GM08714 (cell line): ENCODE measurements around the gene NSD2.
A peak's percentile ranks its signal among the peaks of the same experiment; 100 is the strongest.
"Not testable (repeated sequence)": the region's sequence is repeated elsewhere in the genome, so short reads cannot be mapped to it uniquely, and the experiment has no call there.

Source experiments
- H3K4me3 ChIP-seq: fragments of 200-500 bp; sonication (Bioruptor generic); 2 replicates; pipeline ENCODE4 v1.5.1; 2014; ENCODE audit warnings: mild to moderate bottlenecking, low read length, inconsistent platforms
- ZNF274 ChIP-seq: IDR thresholded peaks from 2 replicates; pipeline ENCODE4 v1.6.1; 2012; ENCODE audit warnings: mild to moderate bottlenecking, low read depth, low read length

NSD2 gene

GRCh38 chr4:1994938-1995337 is 123.7 kb downstream of the NSD2 start:
- no peak overlapping the region for H3K4me3 ChIP-seq
- no peak for TF ChIP-seq ZNF274

GRCh38 chr4:1996866-1997611 is 125.8 kb downstream of the NSD2 start:
- TF ChIP-seq ZNF274 = no peak
- no peak overlapping the region for H3K4me3 ChIP-seq

- H3K4me3 ChIP-seq = no peak overlapping the region
- no peak for TF ChIP-seq ZNF274
These were observed 126.5 kb downstream of the NSD2 start for GRCh38 chr4:1997712-1998111.

- no peak for TF ChIP-seq ZNF274
- H3K4me3 ChIP-seq = no peak overlapping the region
These were observed 127.1 kb downstream of the NSD2 start for GRCh38 chr4:1998296-1998695.

- not testable (repeated sequence) for H3K4me3 ChIP-seq
These were observed 128.1 kb downstream of the NSD2 start for GRCh38 chr4:1999308-1999707.

GRCh38 chr4:2003361-2003760 is 132.2 kb downstream of the NSD2 start:
- H3K4me3 ChIP-seq = not testable (repeated sequence)

- TF ChIP-seq ZNF274 = no peak
- H3K4me3 ChIP-seq = no peak overlapping the region
These were observed 135.2 kb downstream of the NSD2 start for GRCh38 chr4:2006367-2006766.

GRCh38 chr4:2006956-2007653 is 135.9 kb downstream of the NSD2 start:
- H3K4me3 ChIP-seq = peak overlapping the region; percentile 96
- no peak for TF ChIP-seq ZNF274

- TF ChIP-seq ZNF274 = no peak
- H3K4me3 ChIP-seq = peak overlapping the region; percentile 96
These were observed 136.8 kb downstream of the NSD2 start for GRCh38 chr4:2007804-2008670.

- H3K4me3 ChIP-seq = peak overlapping the region; percentile 96
- TF ChIP-seq ZNF274 = no peak
These were observed 137.4 kb downstream of the NSD2 start for GRCh38 chr4:2008671-2008920.

- no peak for TF ChIP-seq ZNF274
- H3K4me3 ChIP-seq = peak within 1 kb of the TSS; percentile 96
These were observed 137.9 kb downstream of the NSD2 start, which contains the start of gene NELFA for GRCh38 chr4:2008921-2009650. TSS of gene NELFA (minus strand) at chr4:2008974. CDS start at chr4:2008959, 15 bp downstream.

- peak overlapping the region; percentile 96; the same call in 1 of the 2 replicates for H3K4me3 ChIP-seq
- no peak for TF ChIP-seq ZNF274
These were observed 138.5 kb downstream of the NSD2 start for GRCh38 chr4:2009651-2010233.

GRCh38 chr4:2011583-2011982 is 140.4 kb downstream of the NSD2 start:
- no peak overlapping the region for H3K4me3 ChIP-seq
- no peak for TF ChIP-seq ZNF274

GRCh38 chr4:2015008-2015407 is 143.8 kb downstream of the NSD2 start:
- no peak for TF ChIP-seq ZNF274
- H3K4me3 ChIP-seq = no peak overlapping the region

GRCh38 chr4:2021358-2022018 is 150.3 kb downstream of the NSD2 start:
- H3K4me3 ChIP-seq = not testable (repeated sequence)
